HEK293 (cell line): Measurements from ENCODE around the gene SMIM22.

ENCODE experiments used
- CTCF ChIA-PET: fragments of 350-600 bp; formaldehyde crosslinking; extraction: SDS; loops from one replicate; lab custom pipeline; 2021; ENCODE audit warnings: antibody characterized with exemption; lab: Yijun Ruan, JAX
- POLR2A ChIA-PET: fragments of 300-600 bp; formaldehyde crosslinking; extraction: SDS; loops from one replicate; lab custom pipeline; 2020; ENCODE audit warnings: antibody characterized with exemption, inconsistent platforms; lab: Yijun Ruan, JAX
- H3K27ac ChIP-seq: fragments of 200-500 bp; sonication (Bioruptor generic); 2 replicates; pipeline ENCODE4 v1.5.1; 2014; ENCODE audit warnings: low read depth, low read length, control low read depth, inconsistent platforms; ENCODE audit errors: extremely low read depth
- H3K36me3 ChIP-seq, 2 experiments: fragments of 200-500 bp in 1 of 2; sonication (Bioruptor generic) in 1 of 2; 1 replicate in 1 of 2; 2 replicates in 1 of 2; pipeline ENCODE4 v1.5.1; 2014 to 2017; ENCODE audit warnings: inconsistent platforms in 2 of 2, low read length in 2 of 2; ENCODE audit not compliant: control insufficient read depth in 2 of 2, insufficient read depth in 1 of 2
- H3K4me1 ChIP-seq: fragments of 200-500 bp; sonication (Bioruptor generic); 2 replicates; pipeline ENCODE4 v1.5.1; 2014; ENCODE audit warnings: mild to moderate bottlenecking, low read length, inconsistent platforms; ENCODE audit not compliant: control insufficient read depth, insufficient read depth
- H3K4me3 ChIP-seq: 2 replicates; pipeline ENCODE4 v1.5.1; 2011; ENCODE audit warnings: low read depth, mild to moderate bottlenecking, control low read depth, low read length, moderate library complexity
- H3K9me3 ChIP-seq: fragments of 200-500 bp; sonication (Bioruptor generic); 2 replicates; pipeline ENCODE4 v1.5.1; 2014; ENCODE audit warnings: low read depth, low read length, inconsistent platforms; ENCODE audit not compliant: control insufficient read depth, insufficient read depth
- BCL11B ChIP-seq: fragments of 450-650 bp; formaldehyde crosslinking; IDR thresholded peaks from 2 replicates; pipeline ENCODE4 v1.5.1; 2016; ENCODE audit warnings: low read depth, missing biosample characterization, missing genetic modification characterization
- EGR2 ChIP-seq: fragments of 450-650 bp; formaldehyde crosslinking; IDR thresholded peaks from 2 replicates; pipeline ENCODE4 v1.5.1; 2016; ENCODE audit warnings: low read depth, missing biosample characterization, missing genetic modification characterization
- GFI1B ChIP-seq: fragments of 450-650 bp; formaldehyde crosslinking; IDR thresholded peaks from 2 replicates; pipeline ENCODE4 v1.5.1; 2016; ENCODE audit warnings: missing biosample characterization, missing genetic modification characterization
- GLIS1 ChIP-seq: fragments of 450-650 bp; formaldehyde crosslinking; IDR thresholded peaks from 2 replicates; pipeline ENCODE4 v1.5.1; 2016; ENCODE audit warnings: missing biosample characterization, missing genetic modification characterization
- INSM2 ChIP-seq: fragments of 450-650 bp; formaldehyde crosslinking; IDR thresholded peaks from 2 replicates; pipeline ENCODE4 v1.5.1; 2016; ENCODE audit warnings: missing biosample characterization, missing genetic modification characterization
- KLF9 ChIP-seq: fragments of 450-650 bp; formaldehyde crosslinking; IDR thresholded peaks from 2 replicates; pipeline ENCODE4 v1.5.1; 2016; ENCODE audit warnings: missing biosample characterization, missing genetic modification characterization, low read depth
- MYNN ChIP-seq: fragments of 450-650 bp; formaldehyde crosslinking; IDR thresholded peaks from 2 replicates; pipeline ENCODE4 v1.5.1; 2016; ENCODE audit warnings: missing biosample characterization, missing genetic modification characterization, borderline replicate concordance
- OSR2 ChIP-seq: fragments of 450-650 bp; formaldehyde crosslinking; IDR thresholded peaks from 2 replicates; pipeline ENCODE4 v1.5.1; 2016; ENCODE audit warnings: missing biosample characterization, missing genetic modification characterization
- PRDM10 ChIP-seq: fragments of 450-650 bp; formaldehyde crosslinking; IDR thresholded peaks from 2 replicates; pipeline ENCODE4 v1.5.1; 2016; ENCODE audit warnings: missing biosample characterization, missing genetic modification characterization
- TRIM28 ChIP-seq: IDR thresholded peaks from 2 replicates; pipeline ENCODE4 v1.6.1; 2011; ENCODE audit warnings: low read length, control low read depth, borderline replicate concordance
- TSHZ1 ChIP-seq: fragments of 450-650 bp; formaldehyde crosslinking; IDR thresholded peaks from 2 replicates; pipeline ENCODE4 v1.5.1; 2016; ENCODE audit warnings: missing biosample characterization, missing genetic modification characterization, borderline replicate concordance
- ZFHX2 ChIP-seq: fragments of 450-650 bp; formaldehyde crosslinking; conservative IDR thresholded peaks from 2 replicates; pipeline ENCODE4 v1.5.1; 2016; ENCODE audit warnings: missing biosample characterization, missing genetic modification characterization
- ZIC2 ChIP-seq: fragments of 450-650 bp; formaldehyde crosslinking; IDR thresholded peaks from 2 replicates; pipeline ENCODE4 v1.5.1; 2016; ENCODE audit warnings: missing biosample characterization, missing genetic modification characterization
- ZNF148 ChIP-seq: fragments of 450-650 bp; formaldehyde crosslinking; IDR thresholded peaks from 2 replicates; pipeline ENCODE4 v1.5.0; 2017; ENCODE audit warnings: missing biosample characterization, missing genetic modification characterization, borderline replicate concordance
- ZNF16 ChIP-seq: fragments of 450-650 bp; formaldehyde crosslinking; IDR thresholded peaks from 2 replicates; pipeline ENCODE4 v1.5.1; 2016; ENCODE audit warnings: low read depth, missing biosample characterization, missing genetic modification characterization
- ZNF266 ChIP-seq: fragments of 450-650 bp; formaldehyde crosslinking; IDR thresholded peaks from 2 replicates; pipeline ENCODE4 v1.5.1; 2016; ENCODE audit warnings: missing biosample characterization, missing genetic modification characterization, low read depth
- ZNF292 ChIP-seq: fragments of 450-650 bp; formaldehyde crosslinking; IDR thresholded peaks from 2 replicates; pipeline ENCODE4 v1.5.1; 2016; ENCODE audit warnings: low read depth, missing biosample characterization, missing genetic modification characterization, borderline replicate concordance
- ZNF302 ChIP-seq: fragments of 450-650 bp; formaldehyde crosslinking; IDR thresholded peaks from 2 replicates; pipeline ENCODE4 v1.5.1; 2016; ENCODE audit warnings: missing biosample characterization, missing genetic modification characterization, low read depth
- ZNF354C ChIP-seq: fragments of 450-650 bp; formaldehyde crosslinking; IDR thresholded peaks from 2 replicates; pipeline ENCODE4 v1.5.1; 2016; ENCODE audit warnings: missing biosample characterization, missing genetic modification characterization, low read depth, borderline replicate concordance
- ZNF426 ChIP-seq: fragments of 450-650 bp; formaldehyde crosslinking; IDR thresholded peaks from 2 replicates; pipeline ENCODE4 v1.5.1; 2017; ENCODE audit warnings: missing biosample characterization, missing genetic modification characterization, mild to moderate bottlenecking, inconsistent platforms, moderate library complexity
- ZNF600 ChIP-seq: fragments of 450-650 bp; formaldehyde crosslinking; IDR thresholded peaks from 2 replicates; pipeline ENCODE4 v1.5.1; 2016; ENCODE audit warnings: missing biosample characterization, missing genetic modification characterization
- ZNF626 ChIP-seq: fragments of 450-650 bp; sonication (Bioruptor Pico); formaldehyde crosslinking; IDR thresholded peaks from 2 replicates; pipeline ENCODE4 v1.5.1; 2018; ENCODE audit warnings: missing biosample characterization, missing genetic modification characterization, inconsistent platforms
- ZNF660 ChIP-seq: fragments of 450-650 bp; IDR thresholded peaks from 2 replicates; pipeline ENCODE4 v1.5.1; 2018; ENCODE audit warnings: missing biosample characterization, mild to moderate bottlenecking, missing genetic modification characterization
- ZNF677 ChIP-seq: fragments of 450-650 bp; IDR thresholded peaks from 2 replicates; pipeline ENCODE4 v1.5.0; 2018; ENCODE audit warnings: missing biosample characterization, mild to moderate bottlenecking, missing genetic modification characterization, moderate library complexity
- ZNF768 ChIP-seq: fragments of 450-650 bp; formaldehyde crosslinking; IDR thresholded peaks from 2 replicates; pipeline ENCODE4 v1.5.1; 2018; ENCODE audit warnings: missing biosample characterization, mild to moderate bottlenecking, missing genetic modification characterization
- ZSCAN23 ChIP-seq: fragments of 450-650 bp; formaldehyde crosslinking; IDR thresholded peaks from 2 replicates; pipeline ENCODE4 v1.5.1; 2016; ENCODE audit warnings: missing biosample characterization, missing genetic modification characterization
- ZXDB ChIP-seq: fragments of 450-650 bp; formaldehyde crosslinking; IDR thresholded peaks from 2 replicates; pipeline ENCODE4 v1.5.1; 2016; ENCODE audit warnings: missing biosample characterization, missing genetic modification characterization

The SMIM22 gene

GRCh38 chr16:4795181-4795827 is at the start of gene SMIM22 (continued):
- TF ChIP-seq ZNF354C: no peak
- no peak for TF ChIP-seq TRIM28
- TF ChIP-seq GLIS1 (tag by site-specific recombination): 0 out of 2 replicates have a peak, but pooled peaks have one; percentile 18
- peak; percentile 63 for TF ChIP-seq ZIC2 (tag by site-specific recombination)
- no peak for TF ChIP-seq ZNF660 (tag by site-specific recombination)
- no peak for TF ChIP-seq ZNF768 (tag by site-specific recombination)
- no peak for TF ChIP-seq ZNF148 (tag by site-specific recombination)
- TF ChIP-seq BCL11B (tag by site-specific recombination): no peak
- no peak for TF ChIP-seq ZNF677 (tag by site-specific recombination)
- no peak for TF ChIP-seq ZNF292 (tag by site-specific recombination)
- no peak for TF ChIP-seq ZNF16

- Histone ChIP-seq H3K36me3 (peaks cover 0 to 18% of the 10 kb centered on the region in 2 experiments; a peak in 2 of 3 replicates), H3K27ac (no peak overlapping the region), H3K9me3 (no peaks in the 10 kb centered on the region), H3K4me3 (no peak overlapping the region), H3K4me1 (no peaks in the 10 kb centered on the region)
- ChIA-PET CTCF (no interaction called here), POLR2A (interaction anchor here (2.0 kb wide), 1 partner anchor 12 kb away, joined by 12 read pairs; the partner anchor contains the start of genes ANKS3 and DNAAF8)
- TF ChIP-seq ZNF302 (tag by site-specific recombination): no peak
- no peak for TF ChIP-seq GFI1B
- TF ChIP-seq KLF9: no peak
- no peak for TF ChIP-seq INSM2 (tag by site-specific recombination)
- no peak for TF ChIP-seq ZNF768 (tag by site-specific recombination)
- no peak for TF ChIP-seq MYNN (tag by site-specific recombination)
- TF ChIP-seq ZNF600 (tag by site-specific recombination): no peak
- TF ChIP-seq PRDM10 (tag by site-specific recombination): no peak
- no peak for TF ChIP-seq ZNF266 (tag by site-specific recombination)
- TF ChIP-seq ZXDB (tag by site-specific recombination): no peak
- no peak for TF ChIP-seq ZSCAN23 (tag by site-specific recombination)
- no peak for TF ChIP-seq OSR2 (tag by site-specific recombination)
- TF ChIP-seq ZNF626 (tag by site-specific recombination): no peak
- TF ChIP-seq TSHZ1: no peak
- no peak for TF ChIP-seq EGR2 (tag by site-specific recombination)
- TF ChIP-seq ZFHX2 (tag by site-specific recombination): no peak
- no peak for TF ChIP-seq ZNF426 (tag by site-specific recombination)
These were observed 49.0 kb upstream of the SMIM22 start for GRCh38 chr16:4746215-4746614.
